Activated T-helper 1 cell treated with anti-CD3 and anti-CD28 coated beads, Interleukin-12 subunit alpha, Interleukin-12 subunit beta, Interleukin-2, Interleukin-4 antibody, amounts not matched to agents 30 ng/mL and 10 ng/mL and 1 ng/mL, durations not matched to agents 14 hours and 24 hours and 36 hours (primary cell): Measurements from ENCODE around the gene PCBP4. TPM values are rescaled to one million over a fixed set of nuclear protein-coding genes. Genes with fewer than 3 reads are reported as not detected.

Experiments used
- DNase-seq: peaks from one replicate; pipeline ENCODE4 v3.0.0; 2021; ENCODE audit warnings: low spot score
- H3K27ac Mint-ChIP-seq: one replicate; pipeline ENCODE4 v1.8.0; 2021; ENCODE audit warnings: mild to moderate bottlenecking, mixed read lengths
- H3K27me3 Mint-ChIP-seq: one replicate; pipeline ENCODE4 v1.8.0; 2022; ENCODE audit warnings: mild to moderate bottlenecking, moderate library complexity, mixed read lengths; ENCODE audit not compliant: insufficient read depth
- H3K36me3 Mint-ChIP-seq: one replicate; pipeline ENCODE4 v1.8.0; 2021; ENCODE audit warnings: low read depth, mixed read lengths
- H3K4me1 Mint-ChIP-seq: one replicate; pipeline ENCODE4 v1.8.0; 2021; ENCODE audit warnings: low read depth, mixed read lengths
- H3K4me3 Mint-ChIP-seq: one replicate; pipeline ENCODE4 v1.8.0; 2021; ENCODE audit warnings: mild to moderate bottlenecking, moderate library complexity, mixed read lengths
- H3K9me3 Mint-ChIP-seq: one replicate; pipeline ENCODE4 v1.8.0; 2021; ENCODE audit warnings: mixed read lengths
- intact Hi-C: fragments of 100-400 bp; cut with micrococcal nuclease; formaldehyde crosslinking; loops from one replicate; pipeline ENCODE4 v1.15.1; 2024
- total RNA-seq: library from RNA; stranded (reverse); gene quantifications from 2 replicates; pipeline ENCODE4 v1.2.3, GENCODE V29; 2022

Gene PCBP4
- total RNA-seq, 1 donor from 2014 or later = 14.8 TPM

DNA sequence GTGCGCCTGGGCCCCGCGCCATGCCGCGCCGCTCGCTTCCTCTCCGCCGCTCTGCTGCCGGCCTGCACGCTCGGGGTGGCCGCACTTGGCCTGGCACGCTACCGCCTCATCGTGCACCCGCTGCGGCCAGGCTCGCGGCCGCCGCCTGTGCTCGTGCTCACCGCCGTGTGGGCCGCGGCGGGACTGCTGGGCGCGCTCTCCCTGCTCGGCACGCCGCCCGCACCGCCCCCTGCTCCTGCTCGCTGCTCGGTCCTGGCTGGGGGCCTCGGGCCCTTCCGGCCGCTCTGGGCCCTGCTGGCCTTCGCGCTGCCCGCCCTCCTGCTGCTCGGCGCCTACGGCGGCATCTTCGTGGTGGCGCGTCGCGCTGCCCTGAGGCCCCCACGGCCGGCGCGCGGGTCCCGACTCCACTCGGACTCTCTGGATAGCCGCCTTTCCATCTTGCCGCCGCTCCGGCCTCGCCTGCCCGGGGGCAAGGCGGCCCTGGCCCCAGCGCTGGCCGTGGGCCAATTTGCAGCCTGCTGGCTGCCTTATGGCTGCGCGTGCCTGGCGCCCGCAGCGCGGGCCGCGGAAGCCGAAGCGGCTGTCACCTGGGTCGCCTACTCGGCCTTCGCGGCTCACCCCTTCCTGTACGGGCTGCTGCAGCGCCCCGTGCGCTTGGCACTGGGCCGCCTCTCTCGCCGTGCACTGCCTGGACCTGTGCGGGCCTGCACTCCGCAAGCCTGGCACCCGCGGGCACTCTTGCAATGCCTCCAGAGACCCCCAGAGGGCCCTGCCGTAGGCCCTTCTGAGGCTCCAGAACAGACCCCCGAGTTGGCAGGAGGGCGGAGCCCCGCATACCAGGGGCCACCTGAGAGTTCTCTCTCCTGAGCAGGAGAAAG lies 11.1 kb downstream of the PCBP4 start:
- H3K9me3 Mint-ChIP-seq = no peaks in the 10 kb centered on the region
- H3K4me1 Mint-ChIP-seq = no peaks in the 10 kb centered on the region
- peaks cover 36% of the 10 kb centered on the region for H3K27me3 Mint-ChIP-seq
- no peak overlapping the region for H3K27ac Mint-ChIP-seq
- H3K36me3 Mint-ChIP-seq = peaks cover 4% of the 10 kb centered on the region
- intact Hi-C loops = no loop called here
- no peak overlapping the region for H3K4me3 Mint-ChIP-seq
- DNase-seq = no peak

DNA sequence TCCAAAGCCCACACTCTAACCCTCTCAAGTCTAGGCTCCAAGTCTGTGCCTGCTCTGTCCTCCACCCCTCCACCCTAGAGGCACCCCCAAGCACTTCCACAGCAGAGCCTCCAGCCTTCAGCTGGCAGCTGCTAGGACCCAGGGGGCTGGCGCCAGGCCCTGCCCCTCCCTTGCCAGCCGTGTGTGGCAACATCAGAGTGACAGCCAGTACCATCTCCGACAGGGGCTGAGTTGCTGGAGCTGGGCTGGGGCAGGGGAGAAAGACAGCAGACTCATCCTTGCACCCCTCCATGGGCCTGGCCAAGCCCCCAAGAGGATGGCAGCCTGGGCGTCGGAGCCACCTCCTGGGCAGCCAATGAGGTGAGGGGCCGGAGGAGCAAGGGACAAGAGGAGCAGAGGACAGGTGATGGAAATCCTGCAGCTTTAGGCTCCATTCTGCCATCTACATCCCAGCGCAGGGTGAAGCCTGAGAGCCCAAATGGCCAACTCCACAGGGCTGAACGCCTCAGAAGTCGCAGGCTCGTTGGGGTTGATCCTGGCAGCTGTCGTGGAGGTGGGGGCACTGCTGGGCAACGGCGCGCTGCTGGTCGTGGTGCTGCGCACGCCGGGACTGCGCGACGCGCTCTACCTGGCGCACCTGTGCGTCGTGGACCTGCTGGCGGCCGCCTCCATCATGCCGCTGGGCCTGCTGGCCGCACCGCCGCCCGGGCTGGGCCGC lies 11.9 kb downstream of the PCBP4 start, which contains the start of gene GPR62:
Gene GPR62 (plus strand): TSS at position 207 of the 718 bp plus-strand sequence. CDS start 272 bp downstream, at position 479.
- intact Hi-C loops = no loop called here
- Mint-ChIP-seq H3K4me1 (no peaks in the 10 kb centered on the region), H3K9me3 (no peaks in the 10 kb centered on the region), H3K27me3 (peaks cover 38% of the 10 kb centered on the region), H3K36me3 (peaks cover 4% of the 10 kb centered on the region), H3K27ac (no peak within 1 kb of the TSS), H3K4me3 (no peak within 1 kb of the TSS)
- DNase-seq = no peak

DNA sequence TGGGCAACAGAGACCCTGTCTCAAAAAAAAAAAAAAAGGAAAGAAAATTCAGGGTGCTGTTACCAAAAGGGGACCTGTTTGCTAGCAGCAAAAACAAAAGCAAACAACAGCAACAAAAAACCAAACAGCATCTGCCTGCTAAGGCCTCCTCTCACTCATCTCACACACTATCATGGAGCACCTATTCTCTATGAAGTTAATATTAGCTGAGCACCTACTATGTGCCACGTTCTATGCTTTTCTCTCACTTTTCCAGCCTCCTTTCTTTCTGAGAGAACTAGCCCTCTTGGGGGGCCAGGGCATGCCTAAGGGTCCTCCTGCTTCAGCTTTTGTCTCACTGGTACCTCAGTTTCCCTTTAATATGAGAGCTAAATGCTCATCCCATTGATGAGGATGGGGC lies 12.5 kb downstream of the PCBP4 start:
- H3K36me3 Mint-ChIP-seq = peaks cover 4% of the 10 kb centered on the region
- H3K4me3 Mint-ChIP-seq = no peak overlapping the region
- H3K9me3 Mint-ChIP-seq = no peaks in the 10 kb centered on the region
- H3K27me3 Mint-ChIP-seq = peaks cover 38% of the 10 kb centered on the region
- H3K4me1 Mint-ChIP-seq = no peaks in the 10 kb centered on the region
- intact Hi-C loops = no loop called here
- H3K27ac Mint-ChIP-seq = no peak overlapping the region
- DNase-seq = no peak

DNA sequence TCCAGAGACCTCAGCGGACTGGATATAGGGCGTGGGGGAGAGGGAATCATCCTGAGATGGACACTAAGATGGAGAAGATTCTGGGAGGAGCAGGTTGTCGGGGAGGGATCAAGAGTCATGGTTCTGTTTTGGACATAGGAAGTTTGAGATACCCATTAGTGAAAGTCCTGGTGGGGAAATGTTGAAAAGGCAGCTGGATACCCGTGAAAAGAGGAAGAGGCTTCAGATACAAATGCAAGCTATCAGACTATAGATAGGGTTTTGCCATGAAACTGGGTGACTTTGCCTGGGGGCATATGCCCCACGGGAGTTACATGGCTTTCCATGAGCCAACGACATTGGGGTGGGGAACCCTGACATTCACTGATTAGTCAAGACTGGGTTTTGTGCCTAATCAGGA lies 13.1 kb downstream of the PCBP4 start:
- Mint-ChIP-seq H3K4me3 (no peak overlapping the region), H3K4me1 (no peaks in the 10 kb centered on the region), H3K9me3 (no peaks in the 10 kb centered on the region), H3K27me3 (peaks cover 38% of the 10 kb centered on the region), H3K27ac (no peak overlapping the region), H3K36me3 (peaks cover 4% of the 10 kb centered on the region)
- DNase-seq = no peak
- intact Hi-C loops = no loop called here

DNA sequence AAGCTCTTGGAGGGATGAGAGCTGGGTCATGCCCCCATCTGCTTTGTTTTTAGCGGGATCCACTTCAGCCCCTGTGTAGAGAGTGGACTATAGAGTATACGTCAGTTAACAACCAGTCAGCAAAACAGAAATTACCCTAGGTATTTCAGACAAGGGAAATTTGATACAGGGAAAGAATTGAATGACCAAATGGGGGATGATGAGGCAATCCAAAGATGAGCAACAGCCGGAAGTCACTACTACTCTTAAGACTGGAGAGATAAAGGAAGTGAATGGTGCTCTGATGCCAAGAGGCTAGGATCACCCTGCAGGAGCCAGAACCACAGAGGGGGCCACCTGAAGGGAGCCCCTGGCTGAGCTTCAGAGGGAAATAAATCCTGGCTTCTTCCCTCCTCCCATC lies 13.8 kb downstream of the PCBP4 start:
- Mint-ChIP-seq H3K9me3 (no peaks in the 10 kb centered on the region), H3K27ac (no peak overlapping the region), H3K4me1 (no peaks in the 10 kb centered on the region), H3K36me3 (peaks cover 4% of the 10 kb centered on the region), H3K4me3 (no peak overlapping the region), H3K27me3 (peaks cover 38% of the 10 kb centered on the region)
- no peak for DNase-seq
- intact Hi-C loops = no loop called here

DNA sequence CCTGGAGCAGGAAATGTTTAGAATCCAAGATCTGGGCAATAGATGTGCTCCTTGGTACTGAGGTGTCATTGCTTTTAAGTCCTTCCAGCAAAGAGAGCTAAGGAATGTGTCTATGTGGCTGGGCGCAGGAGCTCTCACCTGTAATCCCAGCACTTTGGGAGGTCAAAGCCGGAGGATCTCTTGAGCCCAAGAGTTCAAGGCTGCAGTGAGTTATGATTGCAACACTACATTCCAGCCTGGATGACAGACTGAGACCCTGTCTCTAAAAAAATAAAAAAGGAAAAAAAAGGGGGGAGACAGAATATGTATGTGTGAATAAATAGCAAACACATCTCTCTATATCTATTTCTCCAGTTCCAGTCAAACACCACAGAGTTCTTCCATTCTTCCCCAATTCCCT lies 16.4 kb downstream of the PCBP4 start:
- Mint-ChIP-seq H3K27ac (no peak overlapping the region), H3K4me1 (no peaks in the 10 kb centered on the region), H3K36me3 (no peaks in the 10 kb centered on the region), H3K9me3 (no peaks in the 10 kb centered on the region), H3K27me3 (peaks cover 33% of the 10 kb centered on the region), H3K4me3 (no peak overlapping the region)
- DNase-seq = no peak
- intact Hi-C loops = no loop called here

DNA sequence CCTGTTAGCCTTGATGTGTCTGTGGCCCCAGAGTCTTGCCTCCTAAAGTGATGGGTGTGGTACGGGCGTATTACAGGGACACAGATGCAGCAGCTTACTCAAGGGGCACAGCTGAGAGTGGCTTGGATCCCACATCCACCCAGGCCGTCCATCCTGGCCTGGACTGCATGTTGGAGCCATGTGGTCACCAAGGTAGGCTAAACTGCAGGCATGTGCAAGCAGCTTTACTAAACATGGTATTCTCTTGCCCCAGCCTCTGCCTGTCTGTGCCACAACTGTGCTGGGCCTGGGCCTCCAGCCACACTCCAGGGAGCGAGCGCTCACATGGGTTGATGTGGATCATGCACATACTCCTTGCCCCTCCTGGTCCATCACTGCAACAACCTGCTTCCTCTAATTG lies 18.1 kb downstream of the PCBP4 start:
- no peak for DNase-seq
- Mint-ChIP-seq H3K27ac (no peak overlapping the region), H3K27me3 (peaks cover 21% of the 10 kb centered on the region), H3K9me3 (no peaks in the 10 kb centered on the region), H3K4me3 (no peak overlapping the region), H3K4me1 (no peaks in the 10 kb centered on the region), H3K36me3 (no peaks in the 10 kb centered on the region)
- intact Hi-C loops = no loop called here

DNA sequence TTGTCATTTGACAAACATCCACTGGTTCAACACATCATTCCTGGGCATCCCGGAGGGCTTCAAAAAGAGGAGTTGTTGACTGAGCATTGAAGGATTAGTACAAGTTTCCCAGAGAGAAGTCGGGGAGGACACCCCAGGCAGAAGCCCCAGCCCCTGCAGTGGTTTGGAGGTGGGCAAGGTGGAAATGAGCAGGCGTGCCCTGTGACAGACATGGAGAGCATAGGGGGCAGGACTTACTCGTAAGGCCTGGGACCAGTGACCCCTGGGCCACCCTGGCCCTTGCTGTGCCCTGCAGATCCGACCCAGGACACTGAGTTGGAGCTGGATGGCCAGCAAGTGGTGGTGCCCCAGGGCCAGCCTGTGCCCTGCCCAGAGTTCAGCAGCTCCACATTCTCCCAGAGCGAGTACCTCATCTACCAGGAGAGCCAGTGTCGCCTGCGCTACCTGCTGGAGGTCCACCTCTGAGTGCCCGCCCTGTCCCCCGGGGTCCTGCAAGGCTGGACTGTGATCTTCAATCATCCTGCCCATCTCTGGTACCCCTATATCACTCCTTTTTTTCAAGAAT lies 19.2 kb downstream of the PCBP4 start:
- H3K27me3 Mint-ChIP-seq = peaks cover 11% of the 10 kb centered on the region
- H3K4me1 Mint-ChIP-seq = peaks cover under 1% of the 10 kb centered on the region
- H3K9me3 Mint-ChIP-seq = no peaks in the 10 kb centered on the region
- DNase-seq = no peak
- H3K27ac Mint-ChIP-seq = no peak overlapping the region
- intact Hi-C loops = no loop called here
- H3K4me3 Mint-ChIP-seq = no peak overlapping the region
- H3K36me3 Mint-ChIP-seq = no peaks in the 10 kb centered on the region

DNA sequence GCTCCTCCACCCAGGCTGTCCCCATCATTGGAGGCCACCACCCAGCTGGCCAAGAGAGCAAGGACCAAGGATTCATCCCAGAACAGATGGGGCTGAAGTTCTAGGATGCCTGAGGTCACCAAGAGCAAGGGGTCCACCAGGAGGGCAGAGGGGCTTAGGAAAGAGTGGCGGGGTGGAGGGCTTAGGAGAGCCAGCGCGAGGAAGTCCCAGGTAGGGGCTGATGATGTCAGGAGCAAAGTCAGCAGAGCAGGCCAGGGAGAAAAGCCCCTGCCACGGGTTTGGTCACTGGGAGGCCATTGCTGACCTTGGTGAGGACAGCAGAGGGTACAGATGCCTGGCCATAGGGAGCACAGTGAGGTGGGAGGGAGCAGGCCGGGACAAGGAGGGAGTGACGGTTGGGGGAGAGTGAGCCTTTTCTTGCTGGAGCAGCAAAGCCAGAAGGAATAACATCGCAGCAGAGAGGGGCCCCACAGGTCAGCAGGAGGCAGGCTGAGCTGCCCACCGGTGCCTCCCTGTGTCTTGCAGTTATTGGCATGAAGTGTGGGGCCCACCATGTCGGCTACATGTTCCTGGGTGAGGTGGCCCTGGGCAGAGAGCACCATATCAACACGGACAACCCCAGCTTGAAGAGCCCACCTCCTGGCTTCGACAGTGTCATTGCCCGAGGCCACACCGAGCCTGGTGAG lies 19.9 kb downstream of the PCBP4 start:
- peaks cover 6% of the 10 kb centered on the region for H3K4me1 Mint-ChIP-seq
- intact Hi-C loops = no loop called here
- no peak overlapping the region for H3K4me3 Mint-ChIP-seq
- H3K36me3 Mint-ChIP-seq = no peaks in the 10 kb centered on the region
- no peaks in the 10 kb centered on the region for H3K9me3 Mint-ChIP-seq
- peaks cover 8% of the 10 kb centered on the region for H3K27me3 Mint-ChIP-seq
- H3K27ac Mint-ChIP-seq = no peak overlapping the region
- no peak for DNase-seq

DNA sequence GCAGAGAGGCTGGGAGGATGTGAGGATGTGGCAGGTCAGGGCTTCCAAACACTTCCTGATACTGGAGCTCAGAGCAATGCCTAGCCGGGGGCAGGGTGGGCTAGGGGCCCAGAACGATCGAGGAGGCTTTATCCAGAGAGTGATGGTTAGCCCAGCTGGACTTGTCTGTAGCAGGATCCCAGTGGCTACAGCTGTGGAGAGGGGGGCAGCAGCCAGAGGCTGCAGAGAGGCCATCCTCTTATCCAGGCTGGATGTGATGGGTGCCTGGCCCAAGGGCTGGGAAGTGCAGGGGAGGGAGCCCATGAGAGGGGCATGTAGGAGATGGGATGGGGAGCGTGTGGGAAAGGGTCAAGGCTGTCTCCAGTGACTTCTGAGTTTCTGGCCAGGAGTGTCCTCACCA lies 20.5 kb downstream of the PCBP4 start:
- Mint-ChIP-seq H3K4me3 (no peak overlapping the region), H3K27ac (peak overlapping the region; percentile 48), H3K36me3 (no peaks in the 10 kb centered on the region), H3K4me1 (peaks cover 6% of the 10 kb centered on the region), H3K27me3 (peaks cover 3% of the 10 kb centered on the region), H3K9me3 (no peaks in the 10 kb centered on the region)
- intact Hi-C loops = no loop called here
- no peak for DNase-seq

DNA sequence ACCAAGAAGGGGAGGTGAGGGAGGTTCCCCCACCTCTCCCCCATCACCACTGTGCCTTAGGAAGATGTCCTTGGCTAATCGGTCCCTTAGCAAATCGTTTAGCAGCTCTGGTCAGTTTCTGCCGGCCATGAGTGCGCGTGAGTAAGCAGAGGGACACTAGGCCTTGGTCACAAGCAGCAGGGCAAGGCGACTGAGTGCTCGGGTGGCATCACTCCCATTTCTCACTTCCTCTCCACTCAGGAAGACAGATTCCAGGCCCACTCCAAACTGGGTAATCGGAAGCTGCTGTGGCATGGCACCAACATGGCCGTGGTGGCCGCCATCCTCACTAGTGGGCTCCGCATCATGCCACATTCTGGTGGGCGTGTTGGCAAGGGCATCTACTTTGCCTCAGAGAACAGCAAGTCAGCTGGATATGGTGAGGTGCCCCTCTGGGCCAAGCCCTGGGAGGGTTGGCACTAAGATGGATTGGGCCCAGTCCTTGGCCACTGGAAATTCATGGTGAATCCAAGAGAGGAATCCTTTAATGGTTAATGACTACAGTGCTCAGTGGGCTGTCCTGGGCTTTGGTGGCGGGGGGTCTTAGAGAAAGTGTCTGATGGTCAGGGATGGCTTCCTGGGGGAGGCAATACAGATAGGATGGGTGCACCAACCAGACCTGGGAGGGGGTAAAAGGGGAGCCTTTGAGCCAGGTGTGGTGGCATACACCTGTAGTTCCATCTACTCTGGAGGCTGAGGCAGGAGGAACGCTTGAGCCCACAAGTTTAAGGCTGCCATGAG lies 21.1 kb downstream of the PCBP4 start:
- H3K27me3 Mint-ChIP-seq = peaks cover 2% of the 10 kb centered on the region
- peak overlapping the region; percentile 48 for H3K27ac Mint-ChIP-seq
- DNase-seq = no peak
- intact Hi-C loops = no loop called here
- peaks cover 1% of the 10 kb centered on the region for H3K36me3 Mint-ChIP-seq
- no peaks in the 10 kb centered on the region for H3K9me3 Mint-ChIP-seq
- peaks cover 7% of the 10 kb centered on the region for H3K4me1 Mint-ChIP-seq
- no peak overlapping the region for H3K4me3 Mint-ChIP-seq
